NT2/D1 (cell line): ENCODE data around the gene GAS5.

ENCODE experiments used
- DNase-seq: peaks from one replicate; pipeline ENCODE4 v3.0.0-alpha.2; 2011; ENCODE audit warnings: low read depth, low spot score
- H3K27me3 ChIP-seq: 2 replicates; pipeline ENCODE4 v1.6.0; 2011; ENCODE audit warnings: mild to moderate bottlenecking; ENCODE audit not compliant: insufficient read length, insufficient read depth
- H3K36me3 ChIP-seq: 2 replicates; pipeline ENCODE4 v1.6.1; 2011; ENCODE audit warnings: mild to moderate bottlenecking, low read length, mixed read lengths; ENCODE audit not compliant: insufficient read depth, insufficient read length
- H3K4me1 ChIP-seq: 2 replicates; pipeline ENCODE4 v1.5.1; 2011; ENCODE audit not compliant: insufficient read depth, insufficient read length
- H3K4me3 ChIP-seq: 2 replicates; pipeline ENCODE4 v1.5.1; 2011; ENCODE audit warnings: low read depth; ENCODE audit not compliant: insufficient read length
- H3K9ac ChIP-seq: 2 replicates; pipeline ENCODE4 v1.6.0; 2011; ENCODE audit warnings: low read depth; ENCODE audit not compliant: insufficient read length
- H3K9me3 ChIP-seq: 2 replicates; pipeline ENCODE4 v1.5.1; 2011; ENCODE audit warnings: mild to moderate bottlenecking, low read length; ENCODE audit not compliant: insufficient read depth
- SUZ12 ChIP-seq: IDR thresholded peaks from 2 replicates; pipeline ENCODE4 v1.6.1; 2011; ENCODE audit not compliant: insufficient read length, insufficient read depth; ENCODE audit errors: extremely low read depth
- YY1 ChIP-seq: IDR thresholded peaks from 2 replicates; pipeline ENCODE4 v1.6.1; 2011; ENCODE audit not compliant: insufficient read length, insufficient read depth
- ZNF274 ChIP-seq: IDR thresholded peaks from 2 replicates; pipeline ENCODE4 v1.6.1; 2011; ENCODE audit warnings: mild to moderate bottlenecking, low read depth, low read length

Gene GAS5

GRCh38 chr1:173867753-173868265 is at the start of gene GAS5:
Gene GAS5 (minus strand): TSS chr1:173867989.
- TF ChIP-seq SUZ12 = no peak
- peak; percentile 60 for TF ChIP-seq YY1
- Histone ChIP-seq H3K4me3 (peak within 1 kb of the TSS; percentile 98), H3K9ac (peak within 1 kb of the TSS; percentile 99), H3K9me3 (no peaks in the 10 kb centered on the region), H3K4me1 (no peaks in the 10 kb centered on the region), H3K27me3 (no peaks in the 10 kb centered on the region), H3K36me3 (peaks cover 69% of the 10 kb centered on the region)
- DNase-seq = peak; percentile 100

- Histone ChIP-seq H3K9ac (no peak within 1 kb of the TSS), H3K27me3 (no peaks in the 10 kb centered on the region), H3K4me3 (no peak within 1 kb of the TSS), H3K4me1 (peaks cover 4% of the 10 kb centered on the region), H3K9me3 (no peaks in the 10 kb centered on the region), H3K36me3 (no peaks in the 10 kb centered on the region)
- TF ChIP-seq YY1 = no peak
- TF ChIP-seq ZNF274 = no peak
- no peak for TF ChIP-seq SUZ12
- no peak for DNase-seq
These were observed 49.4 kb upstream of the GAS5 start, which contains the start of gene SERPINC1 for GRCh38 chr1:173917149-173917548. Gene SERPINC1 (minus strand): TSS chr1:173917327. CDS start chr1:173917259, 68 bp downstream.

GRCh38 chr1:173916667-173917066 is 48.9 kb upstream of the GAS5 start:
- Histone ChIP-seq H3K9me3 (no peaks in the 10 kb centered on the region), H3K4me3 (no peak overlapping the region), H3K36me3 (no peaks in the 10 kb centered on the region), H3K9ac (no peak overlapping the region), H3K4me1 (peaks cover 4% of the 10 kb centered on the region), H3K27me3 (no peaks in the 10 kb centered on the region)
- DNase-seq = no peak
- TF ChIP-seq SUZ12 = no peak
- TF ChIP-seq YY1 = no peak
- no peak for TF ChIP-seq ZNF274

GRCh38 chr1:173915596-173915995 is 47.8 kb upstream of the GAS5 start:
- Histone ChIP-seq H3K4me1 (peaks cover 4% of the 10 kb centered on the region), H3K27me3 (no peaks in the 10 kb centered on the region), H3K9me3 (no peaks in the 10 kb centered on the region), H3K9ac (no peak overlapping the region), H3K36me3 (no peaks in the 10 kb centered on the region), H3K4me3 (no peak overlapping the region)
- DNase-seq = no peak
- TF ChIP-seq SUZ12 (no peak), YY1 (no peak), ZNF274 (no peak)

GRCh38 chr1:173914366-173914871 is 46.6 kb upstream of the GAS5 start:
- Histone ChIP-seq H3K4me3 (no peak overlapping the region), H3K27me3 (no peaks in the 10 kb centered on the region), H3K4me1 (peaks cover 4% of the 10 kb centered on the region), H3K9ac (no peak overlapping the region), H3K9me3 (no peaks in the 10 kb centered on the region), H3K36me3 (no peaks in the 10 kb centered on the region)
- peak; percentile 28 for DNase-seq
- TF ChIP-seq YY1 (no peak), SUZ12 (no peak), ZNF274 (no peak)

- Histone ChIP-seq H3K9me3 (no peaks in the 10 kb centered on the region), H3K4me1 (peaks cover 2% of the 10 kb centered on the region), H3K9ac (no peak overlapping the region), H3K4me3 (no peak overlapping the region), H3K36me3 (no peaks in the 10 kb centered on the region), H3K27me3 (no peaks in the 10 kb centered on the region)
- no peak for DNase-seq
- TF ChIP-seq YY1 (no peak), ZNF274 (no peak), SUZ12 (no peak)
These were observed 45.3 kb upstream of the GAS5 start for GRCh38 chr1:173913111-173913510.

GRCh38 chr1:173903827-173904531 is 36.2 kb upstream of the GAS5 start:
- DNase-seq = no peak
- Histone ChIP-seq H3K9ac (no peak overlapping the region), H3K9me3 (no peaks in the 10 kb centered on the region), H3K4me1 (no peaks in the 10 kb centered on the region), H3K36me3 (no peaks in the 10 kb centered on the region), H3K4me3 (no peak overlapping the region), H3K27me3 (no peaks in the 10 kb centered on the region)
- TF ChIP-seq ZNF274 (no peak), SUZ12 (no peak), YY1 (no peak)
